ENCODE data around the gene HTRA1. TPM values are rescaled to one million over a fixed set of nuclear protein-coding genes. Genes with fewer than 3 reads are reported as not detected.

HTRA1 gene
- total RNA-seq, 1 donor from 2014 or later = 83.1 TPM

GRCh38 chr10:122514045-122514840, 52.9 kb downstream of the HTRA1 start:
- ATAC-seq = no peak

GRCh38 chr10:122515022-122515424, 53.7 kb downstream of the HTRA1 start:
- DNase-seq (ENCODE audit: low spot score) = no peak
- peak; percentile 24 for ATAC-seq

More at GRCh38 chr10:122514045-122514840, 52.9 kb downstream of the HTRA1 start:
- DNase-seq (ENCODE audit: low spot score) = no peak

- DNase-seq (ENCODE audit: low spot score) = no peak
- peak; percentile 35 for ATAC-seq
These were observed 54.4 kb downstream of the HTRA1 start for GRCh38 chr10:122515588-122516231.

- ATAC-seq (no peak), DNase-seq (ENCODE audit: low spot score) (no peak)
These were observed 55.4 kb downstream of the HTRA1 start for GRCh38 chr10:122516734-122517133.

- no peak for DNase-seq (ENCODE audit: low spot score)
- ATAC-seq = no peak
These were observed 57.8 kb downstream of the HTRA1 start for GRCh38 chr10:122519144-122519543.

GRCh38 chr10:122519873-122520272, 58.5 kb downstream of the HTRA1 start:
- ATAC-seq (no peak), DNase-seq (ENCODE audit: low spot score) (no peak)

GRCh38 chr10:122521011-122521410, 59.7 kb downstream of the HTRA1 start:
- ATAC-seq (no peak), DNase-seq (ENCODE audit: low spot score) (no peak)

GRCh38 chr10:122524811-122525210, 63.5 kb downstream of the HTRA1 start:
- no peak for ATAC-seq
- DNase-seq (ENCODE audit: low spot score) = no peak

GRCh38 chr10:122525788-122526187, 64.4 kb downstream of the HTRA1 start:
- ATAC-seq (peak; percentile 86), DNase-seq (ENCODE audit: low spot score) (no peak)

- DNase-seq (ENCODE audit: low spot score) = no peak
These were observed 65.5 kb downstream of the HTRA1 start for GRCh38 chr10:122526892-122527291.

GRCh38 chr10:122530177-122530576, 68.8 kb downstream of the HTRA1 start:
- ATAC-seq = no peak
- no peak for DNase-seq (ENCODE audit: low spot score)

More at GRCh38 chr10:122526892-122527291, 65.5 kb downstream of the HTRA1 start:
- peak; percentile 83 for ATAC-seq

GRCh38 chr10:122531261-122531660, 69.9 kb downstream of the HTRA1 start:
- DNase-seq (ENCODE audit: low spot score) (no peak), ATAC-seq (no peak)

- DNase-seq (ENCODE audit: low spot score) = no peak
These were observed 70.6 kb downstream of the HTRA1 start for GRCh38 chr10:122531939-122532338.

GRCh38 chr10:122532601-122533296, 71.4 kb downstream of the HTRA1 start:
- ATAC-seq (no peak), DNase-seq (ENCODE audit: low spot score) (no peak)

More at GRCh38 chr10:122531939-122532338, 70.6 kb downstream of the HTRA1 start:
- peak; percentile 74 for ATAC-seq

- DNase-seq (ENCODE audit: low spot score) (no peak), ATAC-seq (no peak)
These were observed 76.2 kb downstream of the HTRA1 start for GRCh38 chr10:122537545-122537944.

- no peak for DNase-seq (ENCODE audit: low spot score)
- ATAC-seq = peak; percentile 85
These were observed 80.2 kb downstream of the HTRA1 start for GRCh38 chr10:122541541-122542002.

- ATAC-seq (no peak), DNase-seq (ENCODE audit: low spot score) (no peak)
These were observed 82.5 kb downstream of the HTRA1 start for GRCh38 chr10:122543676-122544445.

GRCh38 chr10:122544493-122544892, 83.1 kb downstream of the HTRA1 start:
- DNase-seq (ENCODE audit: low spot score) = no peak
- no peak for ATAC-seq

GRCh38 chr10:122546242-122546641, 84.9 kb downstream of the HTRA1 start:
- ATAC-seq = no peak
- DNase-seq (ENCODE audit: low spot score) = no peak

- ATAC-seq = no peak
- DNase-seq (ENCODE audit: low spot score) = peak; percentile 24
These were observed 87.2 kb downstream of the HTRA1 start for GRCh38 chr10:122548407-122549085.

All from left lobe of liver (tissue), 2 donors.